GM19467 (cell line): ENCODE results near the gene XCL2.
A peak's percentile ranks its signal among the peaks of the same experiment; 100 is the strongest.

ENCODE experiments used
- ATAC-seq: cut with Tn5 transposase; IDR thresholded peaks from one replicate; pipeline ENCODE4 v1.9.1; 2021; ENCODE audit warnings: mild to moderate bottlenecking, moderate library complexity; ENCODE audit not compliant: unreplicated experiment

XCL2 gene

DNA sequence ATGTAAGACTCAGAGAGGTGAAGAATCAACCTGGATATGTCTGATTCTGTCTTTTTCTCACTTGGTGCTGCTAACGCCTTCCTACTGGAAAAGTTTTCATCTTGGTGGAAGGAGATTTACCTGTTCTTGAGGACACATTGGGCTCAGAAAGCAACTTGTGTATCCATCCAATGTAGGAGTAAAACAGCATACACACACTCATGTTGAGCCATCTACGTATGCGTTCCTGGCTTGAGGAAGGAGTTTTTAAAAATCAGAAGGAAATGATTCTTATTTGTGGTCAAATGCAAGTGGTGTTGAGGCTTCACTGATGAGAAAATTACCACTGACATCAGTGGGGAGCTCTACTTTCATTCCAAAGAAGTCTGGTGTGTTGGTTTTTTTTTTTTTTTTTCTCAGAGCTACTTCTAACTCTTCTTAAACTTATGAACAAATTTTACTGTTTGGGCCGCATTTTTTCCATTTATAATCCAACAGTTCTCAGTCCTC lies 25.6 kb downstream of the XCL2 start:
- ATAC-seq, result no peak

DNA sequence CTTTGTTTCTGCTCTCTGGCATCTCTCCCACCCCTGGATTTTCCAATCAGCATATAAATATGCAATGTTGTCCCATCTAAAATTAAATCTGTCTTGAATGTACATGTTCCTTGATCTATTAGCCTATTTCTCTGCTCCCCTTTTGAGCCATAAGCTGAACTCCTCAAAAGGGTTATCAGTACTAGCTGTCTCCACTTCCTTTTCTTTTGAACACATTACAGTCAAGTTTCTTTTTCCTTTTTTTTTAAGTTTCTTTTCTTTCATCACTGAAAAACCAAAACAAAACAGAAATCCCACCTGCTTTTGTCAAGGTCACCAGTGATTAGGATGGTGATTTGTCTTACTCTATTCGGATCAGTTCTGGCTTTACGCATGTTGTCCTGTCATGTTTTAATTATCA lies 29.3 kb downstream of the XCL2 start:
- no peak for ATAC-seq

DNA sequence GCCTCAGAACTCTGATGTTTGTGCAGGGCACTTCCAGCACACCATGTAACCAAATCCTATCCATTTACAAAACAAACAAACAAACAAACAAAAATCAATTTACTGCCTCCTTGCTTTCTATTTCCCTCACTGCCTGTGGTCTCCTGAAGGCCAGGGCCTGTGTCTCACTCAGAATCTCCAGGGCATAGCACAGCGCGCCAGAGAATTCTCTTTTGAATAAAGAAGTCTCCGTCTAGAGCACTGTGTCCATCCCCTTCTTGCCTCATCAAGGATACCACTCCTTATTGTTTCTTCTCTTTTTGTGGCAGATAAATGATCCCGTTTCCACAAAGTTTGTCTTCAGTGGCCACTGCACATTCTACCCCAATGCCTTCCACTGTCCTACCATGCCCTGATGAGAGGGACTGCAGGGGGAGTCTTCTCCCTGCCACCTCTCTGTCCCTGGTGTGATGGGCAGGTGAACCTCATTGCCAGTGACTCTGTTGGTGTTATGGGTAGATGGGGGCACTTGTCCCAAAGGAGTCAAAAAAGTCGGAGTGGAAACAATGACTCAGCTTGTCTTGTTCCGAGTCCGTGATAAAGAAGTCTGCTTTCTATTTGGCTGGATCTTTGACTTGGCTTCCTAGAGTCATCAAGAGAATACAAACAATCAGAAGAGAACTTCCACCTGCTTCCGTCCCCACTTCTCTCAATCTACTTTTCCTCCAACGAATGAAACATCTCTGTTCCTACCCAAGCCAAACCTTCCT lies 30.0 kb downstream of the XCL2 start:
- no peak for ATAC-seq

DNA sequence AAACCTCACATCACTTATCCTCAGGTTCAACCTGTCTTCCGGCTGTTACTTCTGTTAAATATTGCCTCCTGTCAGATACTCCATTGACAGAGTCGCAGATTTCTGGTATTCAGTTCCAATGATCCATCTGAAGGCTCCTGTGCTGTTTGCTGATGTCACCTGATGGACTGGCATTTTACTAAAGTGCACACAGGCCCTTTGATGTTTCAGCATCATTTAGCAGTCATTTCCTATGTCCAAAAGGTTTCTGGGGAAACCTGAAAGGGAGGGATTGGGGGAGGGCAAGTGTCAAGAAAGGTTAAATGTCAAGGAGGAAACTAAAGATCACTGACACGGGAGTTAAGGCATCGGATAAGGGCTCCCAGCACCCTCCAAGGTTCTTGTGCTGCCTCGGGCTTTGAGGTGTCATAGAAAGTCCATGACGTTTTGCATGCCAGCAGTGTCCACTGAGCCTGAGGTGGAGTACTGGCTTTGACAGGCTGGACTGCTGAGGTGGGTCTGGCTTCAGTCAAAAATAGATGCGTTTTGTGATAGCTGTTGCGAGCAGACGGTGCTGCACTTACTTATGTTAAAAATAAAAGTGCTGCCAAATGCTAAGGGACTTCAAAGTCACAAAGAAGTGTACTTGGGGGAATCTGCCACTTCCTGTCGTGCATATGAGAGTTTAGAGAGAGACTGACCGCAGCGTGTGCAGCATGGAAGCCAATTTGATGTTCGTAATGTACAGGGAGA lies 30.8 kb downstream of the XCL2 start:
- ATAC-seq, result no peak

DNA sequence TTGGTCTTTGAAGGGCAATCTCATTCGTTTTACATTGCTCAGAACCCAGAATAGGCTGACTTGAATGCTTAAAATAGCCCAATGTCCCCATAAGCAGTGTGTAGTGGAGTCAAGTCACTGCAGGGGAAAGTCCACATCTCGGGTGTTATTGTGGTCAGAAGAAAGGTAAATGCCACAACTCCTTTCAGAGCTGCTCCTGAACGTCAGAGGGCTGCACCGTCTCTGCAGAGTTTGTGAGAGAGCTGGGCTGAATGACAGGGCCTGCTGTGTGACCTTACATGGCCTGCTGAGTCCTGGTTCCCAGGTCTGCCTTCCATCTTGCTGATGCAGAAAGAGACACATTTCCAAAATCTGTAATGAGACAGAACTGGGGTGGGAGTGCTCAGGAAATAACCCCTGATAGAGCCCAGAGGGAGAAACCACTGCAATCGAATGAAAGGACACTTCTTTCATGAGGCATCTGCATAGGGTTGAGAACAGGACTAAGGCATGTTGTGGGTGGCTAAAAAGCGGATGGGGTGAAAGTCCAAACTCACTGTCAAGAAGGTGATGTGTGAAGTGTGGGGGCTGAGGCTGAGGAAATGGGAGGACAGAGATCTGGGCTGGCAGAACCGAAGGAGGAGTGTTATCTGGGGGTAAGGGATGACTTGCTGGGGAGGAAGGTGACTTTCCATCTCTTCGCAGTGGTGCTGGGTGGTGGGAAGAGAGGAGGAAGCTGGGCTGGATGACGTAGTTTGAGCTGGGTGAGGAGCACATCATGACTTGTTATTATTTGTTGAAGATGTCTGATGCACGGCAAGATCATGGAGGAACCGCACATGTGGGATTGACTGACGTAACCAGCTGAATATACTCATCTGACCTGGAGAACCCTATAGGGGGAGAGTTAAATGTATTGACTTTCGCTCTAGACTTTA lies 33.7 kb downstream of the XCL2 start:
- ATAC-seq, result peak; percentile 60

DNA sequence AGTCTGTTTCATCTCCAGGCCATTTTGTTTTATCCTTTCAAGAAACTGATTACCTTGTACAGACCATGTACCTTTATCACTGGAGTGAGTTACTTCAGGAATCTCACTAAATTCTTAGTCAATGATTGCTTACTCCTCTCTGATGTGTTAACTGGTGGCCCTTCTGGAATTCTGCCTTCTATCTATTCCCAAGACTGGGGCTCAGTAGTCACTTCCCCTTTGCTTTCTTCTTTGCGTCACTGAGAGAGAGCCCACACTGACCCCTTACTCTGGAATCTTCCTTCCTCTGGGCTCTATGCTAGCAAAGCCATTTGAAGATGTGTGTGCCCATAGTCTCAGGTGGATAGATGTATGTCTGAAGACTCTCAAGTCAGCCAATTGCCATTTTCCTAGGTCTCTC lies 34.6 kb downstream of the XCL2 start:
- no peak for ATAC-seq

DNA sequence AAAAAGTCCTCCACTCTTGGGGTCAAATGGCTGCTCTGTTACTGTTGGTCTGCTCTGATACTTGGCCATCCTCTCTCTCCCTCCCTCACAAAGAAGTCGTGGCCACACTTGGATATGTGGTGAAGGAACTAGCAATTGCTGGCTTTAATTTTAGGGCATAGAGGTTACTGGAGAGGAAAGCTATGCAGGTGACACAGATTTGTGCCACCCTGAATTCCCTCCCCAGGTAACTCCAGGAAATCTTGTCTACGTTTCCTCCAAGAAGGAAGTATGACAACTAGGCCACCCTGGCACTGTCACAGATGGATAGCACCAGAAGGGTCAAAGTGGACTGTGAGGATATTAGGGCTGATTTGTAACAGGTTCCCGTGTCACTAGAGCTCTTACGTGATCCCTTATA lies 36.0 kb downstream of the XCL2 start:
- ATAC-seq, result no peak

DNA sequence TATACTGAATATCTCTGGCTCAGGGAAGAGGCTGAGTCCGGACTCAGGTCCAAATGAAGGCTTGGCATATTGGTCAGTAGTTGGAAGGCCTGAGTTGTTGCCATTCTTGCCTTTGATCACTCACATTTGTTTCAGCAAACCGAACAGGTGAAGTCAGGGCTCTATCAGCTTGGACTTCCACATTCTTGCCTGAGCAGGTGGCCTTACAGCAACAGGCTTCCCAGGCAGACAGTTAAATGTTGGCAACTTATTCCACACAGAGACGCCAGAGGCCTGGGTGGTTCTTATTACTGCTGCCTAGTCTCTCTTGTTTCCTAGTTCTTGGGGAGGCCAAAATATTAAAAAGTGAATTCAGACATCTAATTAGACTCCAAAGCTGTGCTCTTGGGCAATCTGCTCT lies 36.6 kb downstream of the XCL2 start:
- no peak for ATAC-seq

DNA sequence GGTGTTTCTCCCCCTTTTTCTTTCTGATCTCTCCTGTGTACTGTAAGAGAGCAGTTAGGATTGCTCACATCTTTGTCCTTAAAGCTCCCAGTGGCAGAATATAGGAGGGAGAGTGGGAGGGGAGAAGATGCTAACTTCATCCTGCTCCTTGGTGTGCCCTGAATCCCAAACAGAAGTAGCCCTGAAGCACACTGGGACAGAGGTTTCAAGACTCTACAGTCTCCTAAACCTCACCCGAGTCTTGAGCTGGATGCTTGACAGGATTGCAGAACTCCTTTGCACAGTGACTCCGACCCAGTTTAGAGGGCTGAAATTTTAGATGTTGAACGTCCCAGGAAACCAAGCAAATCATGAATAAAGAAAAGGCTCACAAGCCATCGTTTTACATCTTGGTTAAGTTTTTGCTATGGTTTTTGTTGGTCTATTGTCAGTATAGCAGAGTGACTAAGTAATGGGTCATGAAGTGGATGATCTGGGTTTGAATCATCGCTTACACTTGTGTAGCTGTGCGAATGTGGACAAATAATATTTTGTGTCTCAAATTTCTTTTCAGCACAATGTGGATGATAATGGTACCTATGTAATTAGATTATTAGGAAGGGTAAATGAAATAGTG lies 37.5 kb downstream of the XCL2 start:
- ATAC-seq, result no peak

DNA sequence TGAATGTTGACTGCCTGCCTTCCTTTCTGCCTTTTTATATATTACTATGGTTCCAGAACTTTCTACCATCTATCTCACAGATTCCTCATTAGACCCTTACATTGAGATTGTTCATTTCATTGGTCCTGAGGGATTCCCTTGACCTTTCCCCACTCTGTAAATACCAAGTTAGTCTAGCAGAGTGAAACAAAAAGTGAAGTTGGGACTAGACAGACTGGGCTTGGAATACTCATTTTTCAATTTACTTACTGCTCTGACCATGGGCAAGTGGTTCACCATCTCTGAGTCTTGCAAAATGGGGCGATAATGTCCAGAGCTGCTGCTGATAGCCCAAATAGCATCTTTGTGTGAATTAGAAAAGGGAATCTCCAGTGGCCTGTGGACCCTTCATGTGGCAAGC lies 38.8 kb downstream of the XCL2 start:
- no peak for ATAC-seq

DNA sequence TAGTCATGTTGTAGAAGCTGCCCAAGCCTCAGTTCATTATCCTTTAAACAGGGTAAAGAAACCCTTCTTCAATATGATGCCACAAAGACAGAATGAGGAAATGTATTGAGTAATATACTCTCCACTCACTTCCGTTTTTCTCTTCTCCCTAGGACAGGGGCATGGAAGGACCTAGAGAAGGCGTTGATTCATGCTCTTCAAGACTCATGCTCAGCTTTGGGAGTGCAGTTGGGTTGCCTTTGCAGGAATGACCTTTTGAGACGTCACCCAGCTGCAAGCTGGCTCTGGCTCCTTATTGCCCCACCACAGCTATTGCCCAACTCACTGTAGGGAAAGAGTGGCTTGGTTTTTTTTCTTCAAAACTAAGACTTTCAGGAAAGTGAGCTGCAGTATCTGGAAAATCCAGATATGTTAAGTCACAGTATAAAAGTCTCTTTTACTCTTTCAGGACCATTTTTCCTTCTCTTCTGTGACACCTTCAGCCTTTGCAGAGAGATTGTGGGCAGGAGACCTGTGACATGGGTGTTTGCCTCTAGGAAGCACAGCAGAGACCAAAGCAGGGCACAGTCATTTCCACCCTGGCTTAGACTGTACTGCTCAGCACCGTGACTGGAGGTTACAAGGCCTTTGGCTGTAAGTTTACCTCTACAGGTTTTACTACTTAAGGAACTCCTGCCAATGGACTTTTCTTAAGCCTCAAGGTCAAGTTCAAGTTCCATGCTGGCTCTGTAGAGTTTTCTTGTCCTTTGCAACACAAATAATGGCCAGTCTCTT lies 39.5 kb downstream of the XCL2 start:
- peak; percentile 69 for ATAC-seq

DNA sequence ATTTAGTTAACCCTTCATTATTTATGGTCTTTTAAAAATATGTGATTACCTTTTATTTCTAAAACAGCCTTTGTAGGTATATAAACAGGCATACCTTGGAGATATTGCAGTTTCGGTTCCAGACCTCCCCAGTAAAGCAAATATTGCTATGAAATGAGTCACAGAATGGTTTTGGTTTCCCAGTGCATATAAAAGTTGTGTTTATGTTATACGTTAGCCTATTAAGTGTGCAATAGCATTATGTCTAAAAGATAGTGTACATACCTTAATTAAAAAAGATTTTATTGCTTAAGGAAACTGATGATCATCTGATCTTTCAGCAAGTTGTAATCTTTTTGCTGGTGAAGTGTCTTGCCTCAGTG lies 44.1 kb downstream of the XCL2 start:
- ATAC-seq, result no peak

DNA sequence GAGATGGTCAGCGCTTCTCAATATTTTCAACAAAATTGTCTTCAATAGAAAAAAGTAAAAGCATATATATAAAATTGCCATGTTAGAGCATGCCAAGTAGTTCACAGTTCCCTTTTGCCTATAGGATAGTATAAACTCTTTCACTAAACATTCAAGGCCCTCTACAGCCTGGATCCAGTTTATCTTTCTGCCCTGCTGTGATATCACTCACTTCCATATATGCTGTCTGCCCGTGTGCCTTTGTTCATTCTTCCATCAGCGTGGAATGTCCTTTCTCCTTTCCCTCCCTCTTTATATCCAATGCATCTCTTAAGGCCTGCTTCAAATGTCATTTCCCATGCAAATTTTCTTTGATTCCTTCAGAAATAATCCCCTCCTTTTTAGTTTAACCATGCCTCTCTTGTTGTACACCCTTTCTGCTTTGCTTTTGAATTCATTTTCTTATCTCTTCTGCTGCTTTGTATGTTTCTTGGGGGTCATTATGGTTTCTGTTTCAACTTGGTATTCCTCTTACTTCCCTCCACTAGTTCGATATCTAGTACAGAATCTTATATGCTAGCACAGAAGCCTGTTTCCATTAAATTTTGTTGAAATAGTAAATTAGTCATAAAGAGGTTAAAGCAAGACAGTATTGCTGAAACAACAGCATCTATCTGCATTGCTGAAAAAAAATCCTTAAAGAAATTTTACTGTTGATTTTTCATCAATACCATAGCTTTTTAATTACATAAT lies 44.7 kb downstream of the XCL2 start:
- no peak for ATAC-seq

DNA sequence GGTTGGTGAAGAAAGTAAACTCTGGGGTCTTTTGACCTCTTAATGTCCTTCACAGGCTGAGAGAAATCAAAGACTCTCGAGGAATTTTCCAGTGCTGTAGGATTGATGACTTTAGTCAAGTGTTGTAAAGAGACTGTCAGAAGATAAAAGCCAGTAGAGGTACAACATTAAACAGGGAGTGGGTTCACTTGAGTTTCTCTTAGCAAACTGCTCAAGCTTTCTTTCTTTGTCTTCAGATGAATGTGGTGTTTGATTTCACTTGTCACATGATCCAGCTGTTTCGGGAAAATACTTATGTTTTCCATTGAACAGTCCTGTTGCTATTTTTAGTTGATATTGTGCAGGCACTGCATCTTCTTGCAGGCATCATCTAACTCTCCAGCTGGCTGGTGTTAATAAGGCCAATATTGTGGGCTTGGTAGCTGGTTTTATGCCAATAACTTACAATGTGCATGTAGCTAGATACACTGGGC lies 45.6 kb downstream of the XCL2 start:
- no peak for ATAC-seq

DNA sequence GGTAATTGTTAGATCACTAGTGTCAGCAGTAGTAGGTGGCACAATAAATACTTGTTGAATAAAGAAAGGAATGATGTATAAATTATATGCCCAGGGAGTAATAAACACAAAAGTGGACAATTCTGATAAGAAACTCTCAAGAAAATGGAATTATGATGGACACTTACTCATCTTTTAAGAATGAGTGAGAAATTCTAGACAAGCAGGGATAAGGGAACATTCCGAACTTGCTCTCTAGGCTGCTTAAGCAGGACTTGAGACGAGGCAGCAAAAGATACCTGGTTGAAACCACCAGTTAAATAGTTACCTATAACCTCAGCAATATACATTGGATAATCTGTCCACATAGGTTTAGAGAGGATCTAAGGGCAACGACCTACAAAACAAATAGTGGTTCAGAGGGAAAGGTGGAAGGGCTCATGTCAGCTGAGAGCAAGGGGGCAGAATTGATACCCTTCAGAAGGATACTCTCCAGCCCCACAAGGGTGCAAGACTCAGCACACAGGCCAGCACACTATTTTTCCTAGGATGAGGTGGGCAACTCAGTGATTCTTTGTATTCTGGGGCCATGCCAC lies 46.3 kb downstream of the XCL2 start:
- no peak for ATAC-seq

DNA sequence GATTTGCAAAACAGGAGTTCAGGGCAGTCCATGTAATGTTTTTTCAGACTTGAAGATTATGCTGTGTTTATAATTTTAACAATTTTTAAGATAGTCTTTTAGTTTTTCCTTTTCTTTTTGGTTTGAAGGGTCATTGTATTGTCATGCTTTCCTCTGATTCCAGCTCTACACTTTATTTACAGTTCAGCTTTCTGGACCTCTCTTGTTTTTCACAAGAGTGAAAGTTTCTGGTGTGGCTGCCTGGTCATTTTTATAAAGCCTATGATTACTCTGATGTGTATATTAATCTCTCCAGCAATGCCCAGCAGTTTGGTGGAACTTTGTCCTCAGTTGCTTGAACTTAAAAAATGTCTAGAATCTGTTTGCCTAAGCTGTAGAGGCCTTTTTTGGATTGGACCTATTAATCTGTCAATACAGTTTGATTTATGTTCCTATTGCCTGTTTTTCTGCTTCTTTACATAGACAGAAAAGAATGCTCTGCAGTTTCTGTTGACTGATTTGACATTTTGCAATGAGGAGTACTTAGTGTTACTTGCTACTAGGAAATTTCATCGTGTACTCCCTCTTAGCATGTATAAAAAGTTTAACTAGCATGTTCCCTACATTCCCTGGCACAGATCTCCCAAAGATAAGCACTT lies 52.2 kb downstream of the XCL2 start:
- ATAC-seq, result no peak
